DMS153 treated with DMSO at 0.1 percent for 48 hours (cell line): ENCODE results near the gene QSOX1.
A peak's percentile ranks its signal among the peaks of the same experiment; 100 is the strongest.

Experiments used
- DNase-seq: peaks from one replicate; lab custom pipeline; 2025; ENCODE audit not compliant: unreplicated experiment; lab: John Stamatoyannopoulos, UW

The QSOX1 gene

DNA sequence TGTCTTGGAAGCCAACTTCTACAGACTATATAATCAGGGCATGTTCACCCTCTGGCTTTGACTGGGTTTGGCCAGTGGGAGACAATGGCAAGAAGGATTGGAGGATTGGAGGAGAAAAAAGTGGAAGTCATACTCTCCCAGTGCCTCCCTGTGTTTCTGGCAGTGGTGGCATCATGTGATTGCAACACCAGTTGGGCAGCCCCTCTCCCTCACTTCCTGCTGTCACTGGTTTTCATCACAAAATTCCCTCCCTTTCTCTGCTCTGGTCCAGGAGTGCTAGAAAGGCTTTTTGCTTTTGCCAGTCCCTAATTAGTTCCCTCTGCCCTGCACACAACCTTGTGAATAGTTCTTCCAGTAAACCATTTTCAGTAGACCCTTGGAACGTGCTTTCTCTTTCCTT is 3.7 kb upstream of the QSOX1 start:
- DNase-seq: no peak

DNA sequence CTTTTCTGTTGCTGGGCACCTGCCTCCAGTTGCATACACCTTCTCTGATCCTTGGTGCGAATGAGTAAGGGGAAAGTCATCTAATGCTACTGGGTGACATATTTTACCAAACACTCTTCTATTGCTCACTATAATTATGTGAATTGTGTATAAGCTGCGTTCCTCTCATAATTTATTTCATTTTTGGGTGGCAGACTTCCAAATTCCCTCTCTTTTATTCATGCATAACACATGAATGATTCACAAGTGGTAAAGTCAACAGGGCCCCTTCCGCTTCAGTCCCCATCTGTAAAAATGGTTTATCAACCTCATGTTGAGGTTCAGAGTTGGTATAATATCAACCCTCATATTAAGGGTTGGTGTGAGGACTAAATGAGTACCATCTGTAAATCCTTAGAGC is 3.2 kb upstream of the QSOX1 start:
- no peak for DNase-seq

DNA sequence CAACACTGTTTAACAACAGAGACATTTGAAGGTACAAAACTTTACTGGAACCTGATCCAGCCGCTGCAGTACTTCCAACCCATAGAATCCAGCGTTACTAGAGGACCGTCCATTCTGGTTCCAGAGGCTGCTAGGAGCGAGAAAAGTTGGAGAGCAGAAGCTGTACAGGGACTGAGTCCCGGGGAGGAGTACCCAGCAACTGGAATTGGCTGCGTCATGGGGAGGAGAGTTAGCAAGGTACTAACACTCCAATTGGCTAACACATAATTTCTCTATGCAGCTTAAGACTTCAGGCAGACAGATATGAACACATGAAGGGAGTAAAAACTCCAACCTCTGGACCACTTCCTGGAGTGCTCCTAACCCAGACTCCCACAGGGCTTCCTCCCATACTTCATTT is 2.1 kb upstream of the QSOX1 start:
- no peak for DNase-seq

DNA sequence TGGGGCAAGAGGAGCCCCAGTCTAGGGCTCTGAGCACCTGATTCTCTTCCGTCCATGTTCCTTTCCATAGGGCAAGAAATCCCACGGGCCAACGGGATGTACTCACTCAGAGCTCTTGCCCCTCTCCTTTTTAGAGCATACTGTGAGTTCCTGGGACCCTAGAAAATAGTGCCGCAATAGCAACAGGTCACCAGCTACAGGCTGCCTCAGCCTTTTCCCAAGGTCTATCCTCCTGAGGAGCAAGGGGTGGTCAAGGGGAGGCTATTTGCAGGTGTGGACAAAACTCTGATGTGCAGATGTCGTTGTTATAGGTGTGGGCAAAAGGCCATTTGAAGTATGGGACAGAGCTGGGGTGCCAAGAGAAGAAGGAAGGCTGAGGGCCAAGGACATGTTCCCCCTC is 1.6 kb upstream of the QSOX1 start:
- DNase-seq: no peak

DNA sequence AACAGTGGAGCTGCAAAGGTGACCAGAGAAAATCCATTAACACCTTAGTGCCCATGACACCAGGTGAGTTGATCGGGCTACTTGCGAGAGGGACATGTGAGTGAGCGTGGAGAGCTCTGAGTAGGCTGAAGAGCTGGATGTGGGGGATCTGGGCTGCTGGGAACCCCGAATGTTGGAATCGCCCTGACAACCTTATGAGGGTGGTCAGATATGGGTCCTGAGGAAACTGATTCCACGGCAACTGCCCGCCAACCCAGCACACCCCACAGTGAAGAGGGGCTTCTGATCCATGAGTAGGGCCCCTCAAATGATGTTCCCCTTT is 705 bp upstream of the QSOX1 start:
- no peak for DNase-seq

DNA sequence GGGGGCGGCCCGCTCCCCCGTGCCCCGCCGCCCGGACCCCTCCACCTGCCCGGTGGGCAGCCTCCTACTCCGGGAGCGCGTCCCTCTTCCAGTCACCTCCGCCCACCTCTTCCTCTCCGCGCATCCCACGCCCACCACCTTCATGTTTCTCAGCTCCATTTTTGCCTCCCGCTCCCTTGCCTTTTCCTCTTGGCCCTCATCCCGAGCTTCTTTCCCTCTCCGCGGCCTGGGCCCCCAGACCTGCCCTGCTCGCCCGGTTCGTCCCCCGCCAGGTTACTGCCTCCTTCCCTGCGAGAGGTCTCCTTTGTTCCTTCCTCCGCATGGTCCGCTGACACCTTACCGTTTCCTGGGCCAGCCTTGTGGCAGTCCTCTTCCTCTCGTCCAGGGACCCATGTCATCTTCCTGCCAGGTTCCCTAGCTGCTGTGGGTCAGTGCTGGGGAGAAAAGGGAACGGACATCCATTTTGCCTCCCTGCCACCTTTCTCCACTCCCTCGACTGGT is 563 bp downstream of the QSOX1 start:
- peak; percentile 34 for DNase-seq

DNA sequence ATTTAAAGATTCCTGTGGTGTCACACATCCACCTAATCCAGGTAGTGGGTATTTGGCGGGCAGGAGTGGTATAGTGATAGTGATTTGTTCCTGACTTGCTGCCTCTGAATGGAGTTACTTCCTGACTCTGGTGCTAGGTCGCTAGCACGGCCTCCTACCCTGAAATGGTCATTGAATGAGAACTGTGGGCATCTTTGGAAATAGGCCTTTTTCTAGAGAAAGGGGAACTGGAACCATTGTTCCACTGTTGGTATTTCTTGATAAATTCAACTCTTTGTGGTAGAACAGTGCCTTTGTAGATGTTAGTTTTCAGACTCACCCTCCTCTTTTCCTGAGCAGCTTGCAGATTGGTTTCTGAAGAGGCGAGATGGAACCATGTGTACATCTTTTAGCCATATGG is 1.5 kb downstream of the QSOX1 start:
- DNase-seq: no peak

DNA sequence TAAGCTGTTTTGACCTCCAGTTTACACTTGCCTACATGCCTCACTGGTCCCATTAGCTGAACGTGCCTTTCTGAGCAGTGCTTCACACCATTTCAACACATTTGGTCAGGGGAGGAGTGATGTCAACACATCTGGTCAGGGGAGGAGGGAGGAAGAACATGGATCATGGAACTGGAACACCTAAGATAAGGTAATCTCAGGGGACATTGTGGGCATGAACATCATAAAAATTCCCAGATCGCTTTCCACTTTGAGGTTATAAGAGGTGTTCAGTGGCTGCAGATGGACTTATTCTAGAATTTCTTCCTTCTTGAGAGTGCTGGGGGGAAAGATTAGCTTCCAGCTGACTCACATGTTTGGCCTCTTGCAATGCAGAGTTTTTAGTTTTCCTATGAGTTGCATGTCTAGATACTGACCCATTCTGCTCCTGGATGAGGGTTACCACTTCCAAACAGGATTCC is 2.0 kb downstream of the QSOX1 start:
- no peak for DNase-seq

DNA sequence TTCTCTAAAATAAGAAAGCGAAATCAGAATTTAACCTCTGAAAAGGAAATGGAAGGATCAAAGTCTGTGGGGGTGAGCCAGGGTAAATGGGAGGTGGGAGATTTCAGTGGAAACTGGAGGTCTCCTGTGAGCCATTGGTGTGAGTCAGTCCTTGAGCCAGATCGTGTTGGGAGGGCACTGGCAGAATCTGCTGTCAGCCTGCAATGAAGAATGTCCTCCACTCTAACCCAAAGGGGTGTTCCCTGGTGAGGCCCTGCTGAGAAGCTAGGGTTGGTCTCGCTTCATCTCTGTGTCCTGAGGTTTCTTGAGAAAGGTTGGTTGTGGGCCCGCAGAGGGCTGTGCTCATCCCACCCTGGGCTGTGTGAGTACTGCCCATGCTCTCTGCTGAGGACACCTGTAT is 2.4 kb downstream of the QSOX1 start:
- no peak for DNase-seq

DNA sequence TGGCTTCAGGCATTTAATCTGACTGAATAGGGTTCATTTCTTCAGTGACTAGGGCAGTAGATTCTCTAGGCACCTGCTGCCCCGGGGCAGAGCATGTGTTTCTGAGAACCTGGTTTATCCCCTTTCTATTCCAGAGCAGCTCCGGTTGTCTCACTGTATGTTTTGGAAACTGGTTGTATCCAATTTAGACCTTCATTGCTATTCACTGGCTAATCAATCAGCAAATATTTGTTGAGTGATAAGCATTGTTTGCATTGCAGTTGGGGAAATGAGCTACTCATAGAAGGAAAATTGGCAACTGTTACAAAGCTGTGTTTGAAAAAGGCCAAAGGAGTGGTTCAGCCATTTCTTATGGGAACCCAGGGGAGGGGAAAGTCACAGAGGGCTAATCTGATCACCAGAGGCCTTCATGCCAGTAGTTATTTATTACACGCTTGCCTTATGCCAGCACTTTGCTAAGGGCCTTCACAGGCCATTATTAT is 2.9 kb downstream of the QSOX1 start:
- peak; percentile 96 for DNase-seq

DNA sequence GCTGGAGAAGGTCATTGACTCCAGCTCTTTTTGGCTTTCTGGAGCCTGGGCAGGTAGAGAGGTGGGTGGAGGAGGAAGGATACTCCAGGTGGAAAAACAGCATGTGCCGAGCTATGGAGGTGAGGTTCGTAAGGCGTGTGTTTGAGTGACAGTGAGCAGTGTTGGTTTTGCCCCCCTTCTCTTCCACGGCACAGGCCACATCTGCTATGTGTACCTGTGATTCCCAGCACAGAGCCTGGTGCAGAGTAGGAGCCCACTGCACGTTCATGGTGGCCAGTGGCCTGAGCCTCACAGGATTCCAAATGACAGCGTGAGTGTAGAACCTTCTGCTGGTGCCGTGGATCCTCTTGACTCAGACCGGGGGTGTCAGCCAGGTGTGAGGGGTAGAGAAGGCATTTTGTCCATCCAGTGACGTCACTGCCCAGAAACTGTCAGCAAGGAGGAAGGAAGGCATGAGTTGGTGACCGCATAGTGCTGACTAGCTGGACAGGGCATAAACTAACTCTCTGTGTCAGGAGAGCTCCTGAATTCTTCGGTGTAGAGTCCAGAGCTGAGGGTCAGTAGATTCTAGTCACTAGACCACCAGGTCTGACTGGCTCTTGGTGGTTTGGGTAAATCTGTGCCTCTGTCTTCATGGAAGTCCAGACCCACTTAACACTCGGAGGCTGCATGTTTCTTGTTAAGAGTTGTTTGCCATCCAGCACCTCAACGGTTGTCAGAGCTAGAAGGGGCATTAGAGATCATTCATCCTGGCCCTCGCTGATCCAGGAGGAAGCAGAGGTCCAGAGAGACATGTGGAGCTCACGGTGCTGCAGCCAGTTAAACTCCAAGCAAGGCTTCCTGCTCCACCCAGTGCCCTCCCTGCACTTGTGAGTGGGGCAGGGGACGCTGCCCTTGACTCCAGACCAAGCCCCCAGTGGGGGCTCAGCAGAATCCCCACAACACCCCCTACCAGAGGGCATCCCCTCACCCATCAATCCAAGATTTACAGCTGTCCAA is 3.8 kb downstream of the QSOX1 start:
- DNase-seq: no peak

DNA sequence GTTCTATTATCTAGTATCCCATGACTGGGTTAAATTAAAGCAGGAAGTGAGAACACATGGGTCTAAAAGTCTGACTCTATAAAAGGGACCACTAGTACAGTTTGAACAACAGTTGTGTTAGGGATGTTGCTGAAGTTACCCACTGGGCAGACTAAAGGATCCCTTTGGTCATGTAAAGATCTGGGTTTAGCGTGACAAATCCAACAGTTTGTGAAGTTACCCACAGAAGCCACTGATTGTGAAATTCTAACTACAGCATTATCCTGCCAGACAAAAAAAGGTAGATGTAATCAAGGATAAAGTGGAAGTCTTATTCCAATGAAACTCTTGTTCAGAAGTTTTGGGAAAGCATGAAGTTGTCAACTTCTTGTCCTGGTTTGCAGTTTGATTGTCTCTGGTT is 5.7 kb downstream of the QSOX1 start:
- DNase-seq: no peak

DNA sequence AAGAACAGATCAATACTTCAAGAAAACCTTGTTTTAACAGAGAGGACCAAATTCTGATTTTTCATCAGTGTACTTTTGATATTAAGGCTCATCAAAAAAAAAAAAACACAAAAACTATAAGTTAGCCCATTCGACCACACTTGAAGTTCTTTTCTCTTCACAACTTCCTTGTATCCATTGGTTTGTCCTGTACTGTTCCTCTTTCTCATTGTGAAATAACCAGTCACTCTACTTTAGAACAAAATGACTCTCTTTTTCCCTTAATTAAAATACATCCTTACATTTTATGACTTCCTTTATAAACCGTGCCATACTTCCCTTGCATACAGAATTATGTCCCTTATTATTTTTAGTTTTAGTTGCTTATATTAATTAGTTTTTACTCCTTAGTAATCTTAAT is 8.4 kb downstream of the QSOX1 start:
- DNase-seq: no peak

DNA sequence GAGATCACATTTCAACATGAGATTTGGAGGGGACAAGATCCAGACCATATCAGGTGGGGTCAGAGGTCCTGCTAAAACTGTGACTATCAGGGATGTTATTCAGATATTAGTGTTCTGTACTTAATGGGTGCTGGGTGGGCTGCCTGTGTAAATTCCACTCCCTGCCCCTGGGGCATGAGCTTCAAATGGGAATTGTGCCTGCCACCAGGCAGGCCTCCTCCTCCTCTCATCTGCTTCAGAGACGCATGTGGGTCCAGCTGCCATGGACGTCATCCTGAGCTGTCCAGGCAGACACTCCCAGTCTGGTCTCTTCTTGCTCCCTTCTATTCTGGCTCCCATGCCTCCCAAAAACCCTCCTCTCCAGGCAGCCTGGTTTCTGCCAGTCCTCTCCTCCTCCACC is 10.4 kb downstream of the QSOX1 start:
- DNase-seq: no peak

DNA sequence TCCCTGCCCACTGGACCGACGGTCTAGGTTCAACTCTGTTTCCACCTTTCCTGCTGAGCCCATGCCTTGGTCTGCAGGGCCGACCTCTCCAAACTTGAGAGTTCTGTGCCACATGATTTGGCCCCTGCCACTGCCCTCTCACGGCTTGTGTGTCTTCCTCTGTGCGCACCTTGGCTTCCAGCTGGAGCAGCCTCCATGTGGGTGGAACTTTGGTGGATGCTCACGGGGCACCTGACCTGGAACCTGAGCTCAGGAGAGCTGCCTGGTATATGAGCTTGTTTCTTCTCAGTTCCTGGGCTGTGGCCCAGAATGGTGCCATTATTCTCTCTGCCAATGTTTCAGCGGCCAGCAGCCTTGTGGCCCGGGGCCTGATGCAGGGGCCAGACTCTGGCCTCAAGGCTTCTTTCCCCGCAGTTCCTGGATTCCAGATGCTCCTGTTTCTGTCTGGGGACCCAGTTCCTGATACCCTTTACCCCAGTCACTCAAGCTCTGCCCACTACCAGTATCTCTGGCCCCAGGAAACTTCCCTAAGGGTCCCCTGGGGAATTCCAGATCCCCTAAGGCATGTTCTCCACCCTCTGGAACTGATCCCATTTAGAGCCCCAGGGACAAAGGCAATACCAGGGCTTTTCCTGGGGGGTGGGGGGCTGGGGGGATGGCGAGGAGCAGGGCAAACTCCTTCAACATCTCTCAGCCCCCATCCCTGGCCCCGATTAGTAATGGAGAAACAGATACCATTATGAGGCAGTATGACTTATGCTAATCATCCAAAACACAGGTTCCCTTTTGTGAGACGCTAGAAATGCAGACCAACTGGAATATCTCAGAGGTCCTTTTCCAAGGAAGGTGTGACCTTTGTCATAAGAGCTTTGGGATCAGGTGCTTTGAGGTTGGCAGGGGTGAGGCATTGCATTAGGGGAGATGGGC is 11.1 kb downstream of the QSOX1 start:
- no peak for DNase-seq

DNA sequence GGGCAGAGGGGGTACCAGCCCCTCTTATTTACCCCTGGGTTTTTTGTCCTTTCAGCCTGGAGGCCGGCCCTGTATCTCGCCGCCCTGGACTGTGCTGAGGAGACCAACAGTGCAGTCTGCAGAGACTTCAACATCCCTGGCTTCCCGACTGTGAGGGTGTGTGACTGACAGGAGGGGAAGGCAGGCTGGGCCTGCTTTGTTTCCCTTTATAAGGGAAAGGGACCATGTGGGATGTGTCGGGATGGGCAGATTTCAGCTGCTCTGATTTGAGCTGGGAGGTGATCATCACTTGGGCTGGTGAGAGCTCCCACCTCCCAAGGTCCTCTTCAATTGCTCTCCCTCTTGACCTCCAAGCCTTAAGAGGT is 11.7 kb downstream of the QSOX1 start:
- DNase-seq: no peak

DNA sequence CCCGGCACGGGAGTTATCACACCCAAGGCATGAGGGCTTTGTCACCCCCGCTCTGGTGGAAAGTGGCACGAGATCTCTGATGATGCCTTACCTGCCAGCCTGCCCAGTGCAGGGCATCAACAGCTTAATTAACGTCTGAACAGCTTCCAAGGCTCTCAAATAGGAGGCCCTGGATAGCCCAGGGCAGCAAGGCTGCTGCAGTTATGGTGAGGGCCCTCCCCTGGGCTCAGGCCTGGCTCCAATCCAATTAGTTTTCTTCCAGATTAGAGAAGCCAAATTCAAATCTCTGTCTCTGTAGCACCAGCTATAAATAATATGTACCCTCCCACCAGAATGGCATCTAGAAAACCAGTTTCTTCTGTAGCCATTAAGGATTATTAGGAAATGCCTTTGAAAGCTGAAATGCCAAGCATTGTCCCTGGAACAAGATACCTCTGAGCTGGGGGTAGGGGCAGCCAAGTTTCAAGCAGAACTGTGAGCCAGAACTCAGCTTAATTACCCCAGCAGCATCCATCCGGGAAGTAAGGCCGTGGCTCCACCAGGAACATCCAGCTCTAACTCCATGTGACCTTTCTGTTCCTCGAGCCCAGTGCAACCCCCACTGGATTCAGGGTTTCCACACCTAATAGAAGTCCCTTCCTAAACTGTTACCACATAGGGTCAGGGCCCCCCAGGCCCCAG is 12.5 kb downstream of the QSOX1 start:
- DNase-seq: no peak

DNA sequence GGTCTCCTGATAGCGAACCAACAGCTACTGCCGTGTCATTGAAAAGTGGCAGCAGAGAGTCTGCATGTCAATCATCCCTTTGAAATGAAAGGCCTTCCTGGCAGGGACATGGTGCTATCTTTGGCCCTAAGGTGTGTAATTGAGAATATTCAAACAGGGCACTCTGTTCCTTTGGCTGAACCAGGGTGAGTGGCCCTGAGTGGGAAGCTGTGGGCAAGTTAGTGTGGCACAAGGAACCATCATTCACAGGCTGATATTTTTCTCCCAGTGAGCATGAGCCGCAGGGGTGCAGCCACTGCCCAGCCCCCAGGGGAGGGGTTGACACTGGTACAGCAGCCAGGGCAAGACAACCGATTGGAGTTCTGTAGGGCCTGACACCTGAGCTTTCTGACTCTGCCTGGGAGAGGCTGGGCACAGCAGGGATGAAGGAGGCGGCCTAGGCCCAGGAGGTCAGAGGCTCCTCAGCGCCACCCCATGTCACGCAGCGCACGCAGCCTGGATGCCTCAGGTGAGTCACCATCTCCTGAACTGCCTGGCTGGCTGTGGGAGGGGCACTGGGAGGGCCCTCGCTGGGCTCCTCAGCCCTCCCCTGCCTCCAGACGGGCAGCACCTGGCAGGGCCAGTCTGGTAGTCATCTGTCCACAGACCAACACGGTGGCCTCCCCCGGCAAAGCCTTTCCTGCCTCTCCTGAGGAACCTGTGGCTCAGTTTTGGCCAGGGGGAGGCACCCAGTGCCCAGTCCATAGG is 13.2 kb downstream of the QSOX1 start:
- no peak for DNase-seq

DNA sequence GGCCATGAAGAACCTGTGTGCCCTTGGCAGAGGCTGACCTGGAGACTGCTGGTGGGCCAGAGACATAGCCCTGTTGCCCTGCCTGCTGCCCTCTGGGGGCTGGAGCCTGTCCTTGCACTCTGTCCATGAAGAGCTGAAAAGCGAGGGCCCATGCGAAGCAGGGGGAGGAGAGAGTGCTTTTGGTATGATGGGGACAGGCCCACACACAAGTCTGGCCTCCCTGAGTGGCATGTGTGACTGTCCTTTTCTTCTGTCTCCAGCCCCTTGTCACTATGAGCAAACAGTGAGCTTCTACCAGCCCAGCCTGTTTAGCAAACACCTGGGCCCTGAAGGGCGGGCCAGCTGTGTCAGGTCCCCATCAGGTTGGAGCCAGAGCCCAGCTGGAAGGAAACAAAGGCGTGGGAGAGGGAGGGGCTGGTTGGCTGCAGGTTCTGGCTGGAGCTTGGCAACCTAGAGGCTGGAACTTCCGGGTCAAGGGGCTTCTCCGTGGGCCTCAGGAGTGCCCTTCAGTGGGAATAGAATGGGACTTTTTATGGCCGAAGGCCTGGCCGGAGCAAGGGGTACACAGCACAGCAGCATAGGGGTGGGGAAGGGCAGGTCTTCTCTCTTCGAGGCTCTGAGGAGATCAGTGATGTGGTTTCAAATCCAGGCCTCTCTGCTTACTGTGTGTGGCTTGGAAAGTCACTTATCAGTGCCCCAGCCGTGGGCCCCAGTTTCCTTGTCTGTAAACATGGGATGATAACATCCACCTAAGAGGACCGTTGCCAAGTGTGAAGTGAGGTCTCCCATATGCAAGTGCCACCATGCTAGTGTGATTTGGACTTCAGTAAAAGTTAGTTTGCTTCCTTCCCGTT is 14.3 kb downstream of the QSOX1 start:
- peak; percentile 74 for DNase-seq
